NB4 (cell line): ENCODE results near the gene ODAD2.

ENCODE experiments used
- CTCF ChIP-seq: IDR thresholded peaks from one replicate; pipeline ENCODE4 v1.5.1; 2012; ENCODE audit warnings: low read depth, low read length
- MAX ChIP-seq: IDR thresholded peaks from 2 replicates; pipeline ENCODE4 v1.6.1; 2011; ENCODE audit warnings: low read depth, low read length
- MYC ChIP-seq: IDR thresholded peaks from 2 replicates; pipeline ENCODE4 v1.6.1; 2011; ENCODE audit warnings: low read depth, low read length
- POLR2A ChIP-seq: IDR thresholded peaks from 2 replicates; pipeline ENCODE4 v1.6.1; 2011; ENCODE audit warnings: mild to moderate bottlenecking; ENCODE audit not compliant: insufficient read length; ENCODE audit errors: extremely low read depth

GRCh38 chr10:27805180-27805579, 193.7 kb downstream of the ODAD2 start:
- TF ChIP-seq CTCF, result no peak
- TF ChIP-seq POLR2A, result no peak
- TF ChIP-seq MAX, result no peak
- no peak for TF ChIP-seq MYC
